Uterus (tissue), 2 donors: Measurements from ENCODE around the gene C3orf38.

Experiments
- POLR2A ChIP-seq, 2 donors: fragments of 450-650 bp; IDR thresholded peaks; one replicate each; pipeline ENCODE4 v1.6.1; 2016; ENCODE audit warnings: antibody characterized with exemption in 2 of 2, mild to moderate bottlenecking in 1 of 2, moderate library complexity in 1 of 2
- TF ChIP-seq, protein P1 (sequence below), 4 experiments: fragments of 200-600 bp in 2 of 4; fragments of 450-650 bp in 2 of 4; sonication (generic) in 2 of 4; IDR thresholded peaks; one replicate each; pipeline ENCODE4 v1.5.1; 2016 to 2019; ENCODE audit warnings: antibody characterized with exemption in 4 of 4, mild to moderate bottlenecking in 2 of 4, moderate library complexity in 1 of 4

- TF ChIP-seq POLR2A (IDR thresholded peaks at IDR 0.05) = no peak
- TF ChIP-seq, protein P1, sequence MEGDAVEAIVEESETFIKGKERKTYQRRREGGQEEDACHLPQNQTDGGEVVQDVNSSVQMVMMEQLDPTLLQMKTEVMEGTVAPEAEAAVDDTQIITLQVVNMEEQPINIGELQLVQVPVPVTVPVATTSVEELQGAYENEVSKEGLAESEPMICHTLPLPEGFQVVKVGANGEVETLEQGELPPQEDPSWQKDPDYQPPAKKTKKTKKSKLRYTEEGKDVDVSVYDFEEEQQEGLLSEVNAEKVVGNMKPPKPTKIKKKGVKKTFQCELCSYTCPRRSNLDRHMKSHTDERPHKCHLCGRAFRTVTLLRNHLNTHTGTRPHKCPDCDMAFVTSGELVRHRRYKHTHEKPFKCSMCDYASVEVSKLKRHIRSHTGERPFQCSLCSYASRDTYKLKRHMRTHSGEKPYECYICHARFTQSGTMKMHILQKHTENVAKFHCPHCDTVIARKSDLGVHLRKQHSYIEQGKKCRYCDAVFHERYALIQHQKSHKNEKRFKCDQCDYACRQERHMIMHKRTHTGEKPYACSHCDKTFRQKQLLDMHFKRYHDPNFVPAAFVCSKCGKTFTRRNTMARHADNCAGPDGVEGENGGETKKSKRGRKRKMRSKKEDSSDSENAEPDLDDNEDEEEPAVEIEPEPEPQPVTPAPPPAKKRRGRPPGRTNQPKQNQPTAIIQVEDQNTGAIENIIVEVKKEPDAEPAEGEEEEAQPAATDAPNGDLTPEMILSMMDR (IDR thresholded peaks at IDR 0.05) = no peak
These were observed 18.1 kb upstream of the C3orf38 start for GRCh38 chr3:88131695-88132094.
